A549 (cell line): ENCODE results near the gene LGALS7. TPM values are rescaled to one million over a fixed set of nuclear protein-coding genes. Genes with fewer than 3 reads are reported as not detected.
A peak's percentile ranks its signal among the peaks of the same experiment; 100 is the strongest.

Experiments used
- ATAC-seq, 2 experiments: fragments of 200-7000 bp in 1 of 2; fragments of >200 bp in 1 of 2; cut with Nextera tagmentation in 1 of 2; cut with Tn5 transposase in 1 of 2; 3 replicates each; pipeline versions ENCODE4 v1.8.0 to v1.9.1; 2018 to 2020; ENCODE audit warnings: mild to moderate bottlenecking in 1 of 2, moderate library complexity in 1 of 2
- CTCF ChIA-PET: fragments of 300-600 bp; sonication (Branson Sonifier 250); formaldehyde crosslinking; extraction: SDS; loops from one replicate; lab custom pipeline; 2021; ENCODE audit warnings: antibody characterized with exemption, inconsistent platforms; lab: Yijun Ruan, JAX
- POLR2A ChIA-PET: fragments of 350-600 bp; formaldehyde crosslinking; extraction: SDS; loops from one replicate; lab custom pipeline; 2021; ENCODE audit warnings: antibody characterized with exemption, inconsistent platforms; lab: Yijun Ruan, JAX
- DNase-seq, 2 experiments: peaks; one replicate each; pipeline versions ENCODE4 v3.0.0 to v3.0.0-alpha.2; 2011 to 2016; ENCODE audit warnings: low read depth in 1 of 2, low spot score in 1 of 2
- FAIRE-seq: peaks from 2 replicates; lab custom pipeline; 2011; peaks lifted over from hg19 to GRCh38; lab: Jason Lieb, UNC
- H3K27ac ChIP-seq, 2 experiments: fragments of >200 bp; sonication (Bioruptor Twin); formaldehyde crosslinking; 3 replicates each; pipeline ENCODE4 v1.5.1; 2016 to 2017
- H3K4me1 ChIP-seq: fragments of >200 bp; sonication (Bioruptor Twin); formaldehyde crosslinking; 3 replicates; pipeline ENCODE4 v1.6.1; 2016
- H3K4me2 ChIP-seq: fragments of >200 bp; sonication (Bioruptor Twin); formaldehyde crosslinking; 3 replicates; pipeline ENCODE4 v1.6.1; 2016
- H3K4me3 ChIP-seq: fragments of >200 bp; sonication (Bioruptor Twin); formaldehyde crosslinking; 3 replicates; pipeline ENCODE4 v1.5.1; 2016
- H3K9me3 ChIP-seq: fragments of >200 bp; sonication (Bioruptor Twin); formaldehyde crosslinking; 3 replicates; pipeline ENCODE4 v1.6.1; 2016
- BCL3 ChIP-seq: fragments of >200 bp; sonication (Bioruptor Twin); formaldehyde crosslinking; IDR thresholded peaks from 3 replicates; pipeline ENCODE4 v1.6.1; 2016
- BHLHE40 ChIP-seq: IDR thresholded peaks from 2 replicates; pipeline ENCODE4 v1.6.1; 2012; ENCODE audit warnings: low read depth, low read length, inconsistent platforms
- CBX8 ChIP-seq: fragments of 200-600 bp; sonication (generic); IDR thresholded peaks from 2 replicates; pipeline ENCODE4 v1.6.1; 2016
- CEBPB ChIP-seq, 2 experiments: fragments of >200 bp in 1 of 2; sonication (Bioruptor Twin) in 1 of 2; formaldehyde crosslinking in 1 of 2; IDR thresholded peaks; 2 replicates each; pipeline ENCODE4 v1.6.1; 2012 to 2016
- CHD2 ChIP-seq: fragments of 150-350 bp; IDR thresholded peaks from 2 replicates; pipeline ENCODE4 v1.6.1; 2014; ENCODE audit warnings: low read length; ENCODE audit not compliant: partially characterized antibody
- E2F6 ChIP-seq: IDR thresholded peaks from 2 replicates; pipeline ENCODE4 v1.6.1; 2012; ENCODE audit warnings: low read depth, borderline replicate concordance
- EHF ChIP-seq: fragments of 250-450 bp; sonication (Bioruptor Pico); IDR thresholded peaks from 2 replicates; pipeline ENCODE4 v1.5.0; 2020; ENCODE audit warnings: mild to moderate bottlenecking
- EP300 ChIP-seq, 2 experiments: fragments of >200 bp; sonication (Bioruptor Twin); formaldehyde crosslinking; IDR thresholded peaks; 2 replicates in 1 of 2; 3 replicates in 1 of 2; pipeline ENCODE4 v1.6.1; 2016 to 2017
- ESRRA ChIP-seq: fragments of 150-350 bp; IDR thresholded peaks from 2 replicates; pipeline ENCODE4 v1.6.1; 2014; ENCODE audit warnings: mild to moderate bottlenecking, low read length, borderline replicate concordance
- FOXS1 ChIP-seq: fragments of 250-450 bp; sonication (Bioruptor Pico); IDR thresholded peaks from 2 replicates; pipeline ENCODE4 v1.5.0; 2020; ENCODE audit warnings: mild to moderate bottlenecking, moderate library complexity
- HES2 ChIP-seq: fragments of >200 bp; sonication (Bioruptor Twin); formaldehyde crosslinking; IDR thresholded peaks from 2 replicates; pipeline ENCODE4 v1.6.1; 2016
- HEYL ChIP-seq: fragments of 250-450 bp; sonication (Bioruptor Pico); IDR thresholded peaks from 2 replicates; pipeline ENCODE4 v1.8.0; 2021; ENCODE audit warnings: mild to moderate bottlenecking, moderate library complexity
- HOXB13 ChIP-seq: fragments of 250-450 bp; sonication (Bioruptor Pico); IDR thresholded peaks from 2 replicates; pipeline ENCODE4 v1.5.0; 2020; ENCODE audit warnings: low read depth, mild to moderate bottlenecking, moderate library complexity
- HOXB5 ChIP-seq: fragments of 250-450 bp; sonication (Bioruptor Pico); IDR thresholded peaks from 2 replicates; pipeline ENCODE4 v1.5.0; 2020; ENCODE audit warnings: mild to moderate bottlenecking, moderate library complexity
- JUN ChIP-seq, 2 experiments: fragments of >200 bp; sonication (Bioruptor Twin); formaldehyde crosslinking; IDR thresholded peaks; 2 replicates in 1 of 2; 3 replicates in 1 of 2; pipeline ENCODE4 v1.6.1; 2016 to 2017
- MAFK ChIP-seq: fragments of 450-650 bp; IDR thresholded peaks from 2 replicates; pipeline ENCODE4 v1.6.1; 2014; ENCODE audit not compliant: partially characterized antibody
- MAX ChIP-seq: IDR thresholded peaks from 2 replicates; pipeline ENCODE4 v1.6.1; 2012
- MAZ ChIP-seq: fragments of 150-350 bp; IDR thresholded peaks from 2 replicates; pipeline ENCODE4 v1.6.1; 2014; ENCODE audit warnings: antibody characterized with exemption, low read depth, low read length, borderline replicate concordance
- NR3C1 ChIP-seq: fragments of >200 bp; sonication (Bioruptor Twin); formaldehyde crosslinking; IDR thresholded peaks from 3 replicates; pipeline ENCODE4 v1.6.1; 2017
- PHF8 ChIP-seq: fragments of 200-600 bp; sonication (generic); IDR thresholded peaks from 2 replicates; pipeline ENCODE4 v1.6.1; 2016; ENCODE audit warnings: low read depth, mild to moderate bottlenecking, antibody characterized with exemption, moderate library complexity, borderline replicate concordance
- POLR2AphosphoS2 ChIP-seq: conservative IDR thresholded peaks from 2 replicates; pipeline ENCODE4 v1.6.1; 2012; ENCODE audit warnings: low read length, improper control_type of control experiment, inconsistent platforms
- RAD21 ChIP-seq, 2 experiments: fragments of >200 bp in 1 of 2; sonication (Bioruptor Twin) in 1 of 2; formaldehyde crosslinking in 1 of 2; IDR thresholded peaks in 1 of 2; conservative IDR thresholded peaks in 1 of 2; 2 replicates in 1 of 2; 3 replicates in 1 of 2; pipeline ENCODE4 v1.6.1; 2012 to 2018; ENCODE audit warnings: inconsistent platforms in 1 of 2
- RNF2 ChIP-seq: fragments of 200-600 bp; sonication (generic); IDR thresholded peaks from 2 replicates; pipeline ENCODE4 v1.6.1; 2016; ENCODE audit warnings: low read depth, mild to moderate bottlenecking, antibody characterized with exemption, moderate library complexity, borderline replicate concordance
- SMC3 ChIP-seq: fragments of >200 bp; sonication (Bioruptor Twin); formaldehyde crosslinking; IDR thresholded peaks from 3 replicates; pipeline ENCODE4 v1.6.1; 2018; ENCODE audit warnings: inconsistent platforms
- TFCP2L1 ChIP-seq: fragments of 250-450 bp; sonication (Bioruptor Pico); IDR thresholded peaks from 2 replicates; pipeline ENCODE4 v1.5.0; 2021; ENCODE audit warnings: mild to moderate bottlenecking
- ZC3H11A ChIP-seq: fragments of 450-650 bp; IDR thresholded peaks from 2 replicates; pipeline ENCODE4 v1.6.1; 2014; ENCODE audit warnings: antibody characterized with exemption, mild to moderate bottlenecking
- WGBS: methylation state at CpG from one replicate; pipeline ENCODE4 v1.1.6; 2017; ENCODE audit errors: missing lambda C conversion rate; 5-methylcytosine and 5-hydroxymethylcytosine counted together
- polyA plus RNA-seq, 4 experiments: library from polyadenylated mRNA; depleted of rRNA in 3 of 4; stranded (reverse); fragments of >200 nt; fragmentation: RNase III in 1 of 4; extraction: RNeasy Plus Mini Kit Qiagen cat#74134 plus additional on column Dnase treatment in 1 of 4; gene quantifications; 2 replicates in 3 of 4; 3 replicates in 1 of 4; pipeline ENCODE4 v1.2.3, GENCODE V29; 2011 to 2017

Gene LGALS7
- polyA plus RNA-seq, 2 of the 4 experiments (the other 2 are of a cell fraction): not detected

- TF ChIP-seq JUN (IDR thresholded peaks at IDR 0.05): no peak
- TF ChIP-seq PHF8: no peak
- TF ChIP-seq HOXB13 (CRISPR knock-in tag): no peak
- TF ChIP-seq MAZ: no peak
- TF ChIP-seq EHF (CRISPR knock-in tag): no peak
- no peak for TF ChIP-seq ESRRA
- no peak for TF ChIP-seq EP300 (IDR thresholded peaks at IDR 0.05)
- TF ChIP-seq BHLHE40: no peak
- TF ChIP-seq MAX: peak; percentile 79
- TF ChIP-seq RAD21 (conservative IDR thresholded peaks at IDR 0.05 in 1 of 2, IDR thresholded peaks at IDR 0.05 in 1 of 2): peak; percentile 64 to 71
- TF ChIP-seq HEYL: no peak
- no peak for TF ChIP-seq HES2
- TF ChIP-seq CBX8: no peak
- no peak for TF ChIP-seq CEBPB (IDR thresholded peaks at IDR 0.05)
- TF ChIP-seq SMC3: peak; percentile 68
- TF ChIP-seq RNF2: no peak
- peak; percentile 78; the same call in 1 of the 2 replicates for TF ChIP-seq E2F6
- no peak for TF ChIP-seq NR3C1
Observed at GRCh38 chr19:38769635-38770211, 3.6 kb downstream of the LGALS7 start (continued).

- POLR2A ChIA-PET: no interaction called here
- FAIRE-seq: peak; percentile 7
- CTCF ChIA-PET: interaction anchor here (0.9 to 1.0 kb wide), 3 partner anchors 12 to 130 kb away, joined by 3 read pairs; partner anchors contain the start of gene ECH1
Observed at GRCh38 chr19:38766276-38767047, 6.9 kb downstream of the LGALS7 start.

GRCh38 chr19:38765214-38765613 is 8.1 kb downstream of the LGALS7 start:
- Histone ChIP-seq H3K4me1 (peaks cover 17% of the 10 kb centered on the region), H3K4me2 (no peak overlapping the region), H3K9me3 (no peaks in the 10 kb centered on the region), H3K27ac (no peak overlapping the region), H3K4me3 (no peak overlapping the region)
- FAIRE-seq (peak; percentile 97), DNase-seq (no peak), ATAC-seq (no peak)
- POLR2A ChIA-PET: interaction anchor here (0.6 kb wide), 1 partner anchor 305 kb away, joined by 4 read pairs; no protein-coding TSS in a partner anchor
- CTCF ChIA-PET: interaction anchor here (0.9 kb wide), 1 partner anchor 125 kb away, joined by 5 read pairs; no protein-coding TSS in a partner anchor
- WGBS: 87% methylated on average over 2 of the region's 2 CpGs
- TF ChIP-seq POLR2AphosphoS2 (no peak), CHD2 (no peak), EP300 (IDR thresholded peaks at IDR 0.05) (no peak), BCL3 (no peak), TFCP2L1 (CRISPR knock-in tag) (no peak), HOXB5 (no peak), CBX8 (no peak)

More at GRCh38 chr19:38766276-38767047, 6.9 kb downstream of the LGALS7 start:
- 95% methylated on average over 10 of the region's 10 CpGs for WGBS
- Histone ChIP-seq H3K27ac (no peak overlapping the region; a peak in 1 of 6 replicates), H3K4me2 (no peak overlapping the region), H3K9me3 (no peaks in the 10 kb centered on the region), H3K4me1 (peaks cover 17% of the 10 kb centered on the region), H3K4me3 (no peak overlapping the region)
- DNase-seq (no peak), ATAC-seq (no peak)
- TF ChIP-seq MAX: no peak
- no peak for TF ChIP-seq MAFK
- TF ChIP-seq FOXS1 (CRISPR knock-in tag): no peak
- TF ChIP-seq ZC3H11A: peak; percentile 99
- no peak for TF ChIP-seq JUN (IDR thresholded peaks at IDR 0.05)
